ENCODE results near the gene TNS2. TPM values are rescaled to one million over a fixed set of nuclear protein-coding genes. Genes with fewer than 3 reads are reported as not detected.
"Not testable (repeated sequence)": the region's sequence is repeated elsewhere in the genome, so short reads cannot be mapped to it uniquely, and the experiment has no call there.

TNS2 gene
- total RNA-seq, 1 experiment from 2014 or later: 4.4 TPM

DNA sequence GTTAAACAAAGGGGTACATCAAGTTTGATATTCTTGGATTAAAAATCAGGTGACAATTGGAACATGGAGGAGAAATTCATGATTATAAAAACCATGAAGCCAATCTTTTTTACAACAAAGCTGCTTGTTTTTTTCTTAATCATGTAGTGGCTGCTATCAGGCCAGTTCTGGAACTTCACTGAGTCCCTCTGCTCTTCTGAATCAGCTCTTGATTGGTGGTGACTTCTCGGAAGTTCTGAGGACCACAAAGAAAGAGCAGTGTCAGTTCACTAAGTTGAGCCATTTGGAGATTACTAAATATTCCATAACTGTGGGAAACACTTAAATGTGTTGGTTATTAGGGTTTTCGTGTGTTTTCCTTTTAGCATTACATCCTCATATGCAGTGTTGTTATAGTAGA lies 35.2 kb upstream of the TNS2 start:
- POLR2A ChIA-PET: interaction anchor here (0.6 kb wide), 1 partner anchor 90 kb away, joined by 4 read pairs; no protein-coding TSS in a partner anchor
- Histone ChIP-seq H3K4me1 (peaks cover 23% of the 10 kb centered on the region), H3K4me3 (ENCODE audit: low read depth, low read length) (no peak overlapping the region), H3K9me3 (no peaks in the 10 kb centered on the region), H3K36me3 (ENCODE audit: control insufficient read depth, insufficient read depth, low read length) (no peaks in the 10 kb centered on the region), H3K27me3 (replicated peaks; ENCODE audit: control insufficient read depth, insufficient read depth, low read length) (no peaks in the 10 kb centered on the region)
- no peak overlapping the region for H3K4me3 Mint-ChIP-seq (ENCODE audit: unreplicated experiment)
- intact Hi-C loops (cut with micrococcal nuclease; ENCODE audit: unreplicated experiment): no loop called here
- H3K27ac Mint-ChIP-seq (ENCODE audit: unreplicated experiment): no peak overlapping the region
- no peak for DNase-seq
- H3K36me3 Mint-ChIP-seq (ENCODE audit: insufficient read depth, unreplicated experiment): peaks cover 96% of the 10 kb centered on the region
- TF ChIP-seq CTCF (IDR thresholded peaks at IDR 0.05; ENCODE audit: insufficient read depth in 1 of 2, low read depth in 1 of 2, low read length in 1 of 2, severe bottlenecking in 1 of 2, unreplicated experiment in 1 of 2): no peak
- CTCF ChIA-PET: interaction anchor here (0.7 kb wide), 1 partner anchor 173 kb away, joined by 4 read pairs; no protein-coding TSS in a partner anchor
- BruUV-seq (replicated peaks): no TSS peak
- peaks cover 8% of the 10 kb centered on the region for H3K4me1 Mint-ChIP-seq (ENCODE audit: low read depth, unreplicated experiment)
- no peaks in the 10 kb centered on the region for H3K27me3 Mint-ChIP-seq (ENCODE audit: insufficient read depth, unreplicated experiment)
- no peaks in the 10 kb centered on the region for H3K9me3 Mint-ChIP-seq (ENCODE audit: unreplicated experiment)

DNA sequence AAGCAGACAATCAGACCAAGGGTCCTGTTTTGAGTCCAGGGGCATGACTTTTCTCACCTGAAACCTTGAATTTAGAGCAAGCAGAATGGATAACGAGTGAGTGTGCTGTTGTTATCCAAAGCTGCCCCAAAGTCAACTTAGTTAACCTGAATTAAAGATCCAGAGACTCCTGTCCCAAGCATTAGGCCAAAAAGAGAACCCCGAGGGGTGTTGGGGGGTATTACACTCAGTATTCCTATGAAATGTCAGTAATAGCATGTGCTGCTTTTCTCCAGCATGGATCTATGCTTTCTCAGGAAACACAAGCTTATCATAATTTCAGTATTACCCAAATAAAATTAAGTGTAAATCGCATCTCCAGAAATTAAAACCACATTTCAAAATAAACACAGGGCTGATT lies 24.6 kb upstream of the TNS2 start:
- CTCF ChIA-PET: no interaction called here
- Histone ChIP-seq H3K9me3 (no peaks in the 10 kb centered on the region), H3K4me1 (no peaks in the 10 kb centered on the region), H3K27me3 (replicated peaks; ENCODE audit: control insufficient read depth, insufficient read depth, low read length) (no peaks in the 10 kb centered on the region), H3K36me3 (ENCODE audit: control insufficient read depth, insufficient read depth, low read length) (peaks cover 4% of the 10 kb centered on the region; the same call in 1 of the 2 replicates), H3K4me3 (ENCODE audit: low read depth, low read length) (no peak overlapping the region)
- H3K27ac Mint-ChIP-seq (ENCODE audit: unreplicated experiment): no peak overlapping the region
- POLR2A ChIA-PET: no interaction called here
- intact Hi-C loops (cut with micrococcal nuclease; ENCODE audit: unreplicated experiment): no loop called here
- no peaks in the 10 kb centered on the region for H3K27me3 Mint-ChIP-seq (ENCODE audit: insufficient read depth, unreplicated experiment)
- no peak for DNase-seq
- H3K4me3 Mint-ChIP-seq (ENCODE audit: unreplicated experiment): no peak overlapping the region
- TF ChIP-seq CTCF (IDR thresholded peaks at IDR 0.05; ENCODE audit: insufficient read depth in 1 of 2, low read depth in 1 of 2, low read length in 1 of 2, severe bottlenecking in 1 of 2, unreplicated experiment in 1 of 2): peak in 1 of 2 experiments; percentile 16
- H3K36me3 Mint-ChIP-seq (ENCODE audit: insufficient read depth, unreplicated experiment): peaks cover 92% of the 10 kb centered on the region
- H3K4me1 Mint-ChIP-seq (ENCODE audit: low read depth, unreplicated experiment): no peaks in the 10 kb centered on the region
- BruUV-seq (replicated peaks): no TSS peak
- no peaks in the 10 kb centered on the region for H3K9me3 Mint-ChIP-seq (ENCODE audit: unreplicated experiment)

GRCh38 chr12:53027014-53027413 lies 22.9 kb upstream of the TNS2 start:
- H3K27me3 ChIP-seq (replicated peaks; ENCODE audit: control insufficient read depth, insufficient read depth, low read length); H3K27ac Mint-ChIP-seq (ENCODE audit: unreplicated experiment); BruUV-seq (replicated peaks); H3K4me3 Mint-ChIP-seq (ENCODE audit: unreplicated experiment); H3K4me1 Mint-ChIP-seq (ENCODE audit: low read depth, unreplicated experiment); H3K4me3 ChIP-seq (ENCODE audit: low read depth, low read length); DNase-seq; POLR2A ChIA-PET; H3K9me3 ChIP-seq; CTCF ChIA-PET; H3K4me1 ChIP-seq; H3K36me3 ChIP-seq (ENCODE audit: control insufficient read depth, insufficient read depth, low read length); intact Hi-C loops (cut with micrococcal nuclease; ENCODE audit: unreplicated experiment); H3K9me3 Mint-ChIP-seq (ENCODE audit: unreplicated experiment); H3K27me3 Mint-ChIP-seq (ENCODE audit: insufficient read depth, unreplicated experiment): not testable (repeated sequence)
- H3K36me3 Mint-ChIP-seq (ENCODE audit: insufficient read depth, unreplicated experiment): peaks cover 94% of the 10 kb centered on the region

- H3K4me1 Mint-ChIP-seq (ENCODE audit: low read depth, unreplicated experiment): no peaks in the 10 kb centered on the region
- no TSS peak for BruUV-seq (replicated peaks)
- POLR2A ChIA-PET: interaction anchor here (1.0 kb wide), 1 partner anchor 25 kb away, joined by 5 read pairs; no protein-coding TSS in a partner anchor
- Histone ChIP-seq H3K4me3 (ENCODE audit: low read depth, low read length) (no peak overlapping the region), H3K27me3 (replicated peaks; ENCODE audit: control insufficient read depth, insufficient read depth, low read length) (no peaks in the 10 kb centered on the region), H3K36me3 (ENCODE audit: control insufficient read depth, insufficient read depth, low read length) (peaks cover under 1% of the 10 kb centered on the region; the same call in 1 of the 2 replicates), H3K9me3 (no peaks in the 10 kb centered on the region), H3K4me1 (no peaks in the 10 kb centered on the region)
- H3K27me3 Mint-ChIP-seq (ENCODE audit: insufficient read depth, unreplicated experiment): no peaks in the 10 kb centered on the region
- no peak for TF ChIP-seq CTCF (IDR thresholded peaks at IDR 0.05; ENCODE audit: insufficient read depth in 1 of 2, low read depth in 1 of 2, low read length in 1 of 2, severe bottlenecking in 1 of 2, unreplicated experiment in 1 of 2)
- H3K36me3 Mint-ChIP-seq (ENCODE audit: insufficient read depth, unreplicated experiment): peaks cover 94% of the 10 kb centered on the region
- intact Hi-C loops (cut with micrococcal nuclease; ENCODE audit: unreplicated experiment): no loop called here
- DNase-seq: no peak
- no peak overlapping the region for H3K4me3 Mint-ChIP-seq (ENCODE audit: unreplicated experiment)
- no peak overlapping the region for H3K27ac Mint-ChIP-seq (ENCODE audit: unreplicated experiment)
- no peaks in the 10 kb centered on the region for H3K9me3 Mint-ChIP-seq (ENCODE audit: unreplicated experiment)
- CTCF ChIA-PET: interaction anchor here (1.2 kb wide), 1 partner anchor 147 kb away, joined by 4 read pairs; no protein-coding TSS in a partner anchor
These were observed 18.2 kb upstream of the TNS2 start for GRCh38 chr12:53031616-53032015.

DNA sequence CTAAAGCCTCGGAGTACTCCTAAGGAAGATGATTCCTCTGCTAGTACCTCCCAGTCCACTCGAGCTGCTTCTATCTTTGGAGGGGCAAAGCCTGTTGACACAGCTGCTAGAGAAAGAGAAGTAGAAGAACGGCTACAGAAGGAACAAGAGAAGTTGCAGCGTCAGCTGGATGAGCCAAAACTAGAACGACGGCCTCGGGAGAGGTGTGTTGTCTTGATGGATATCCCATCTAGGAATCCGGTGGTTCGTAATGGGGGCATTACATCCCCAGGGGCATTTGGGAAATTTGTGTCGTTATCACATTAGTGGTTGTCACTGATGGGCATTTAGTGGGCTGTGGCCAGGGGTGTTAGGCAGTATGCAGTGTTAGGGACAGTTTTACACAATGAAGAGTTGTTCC lies 16.0 kb upstream of the TNS2 start:
- H3K4me3 ChIP-seq (ENCODE audit: low read depth, low read length); H3K36me3 ChIP-seq (ENCODE audit: control insufficient read depth, insufficient read depth, low read length); intact Hi-C loops (cut with micrococcal nuclease; ENCODE audit: unreplicated experiment); POLR2A ChIA-PET; H3K4me1 Mint-ChIP-seq (ENCODE audit: low read depth, unreplicated experiment); H3K4me1 ChIP-seq; CTCF ChIA-PET; H3K27me3 ChIP-seq (replicated peaks; ENCODE audit: control insufficient read depth, insufficient read depth, low read length); H3K27ac Mint-ChIP-seq (ENCODE audit: unreplicated experiment); DNase-seq; H3K27me3 Mint-ChIP-seq (ENCODE audit: insufficient read depth, unreplicated experiment); BruUV-seq (replicated peaks); H3K4me3 Mint-ChIP-seq (ENCODE audit: unreplicated experiment); H3K9me3 Mint-ChIP-seq (ENCODE audit: unreplicated experiment); H3K9me3 ChIP-seq: not testable (repeated sequence)
- H3K36me3 Mint-ChIP-seq (ENCODE audit: insufficient read depth, unreplicated experiment): peaks cover 94% of the 10 kb centered on the region

All from Caco-2 (cell line).